Measurements from ENCODE around the gene ATF6.
A peak's percentile ranks its signal among the peaks of the same experiment; 100 is the strongest.
"Not testable (repeated sequence)": the region's sequence is repeated elsewhere in the genome, so short reads cannot be mapped to it uniquely, and the experiment has no call there.

ATF6 gene

GRCh38 chr1:161766102-161766981 lies at the start of gene ATF6:
Gene ATF6 (plus strand): TSS chr1:161766320. CDS start chr1:161766361, 41 bp downstream.
- DNase-seq = peak; percentile 83 to 97 (median 94)

GRCh38 chr1:161718559-161719324 lies 47.4 kb upstream of the ATF6 start:
- DNase-seq = no peak

DNA sequence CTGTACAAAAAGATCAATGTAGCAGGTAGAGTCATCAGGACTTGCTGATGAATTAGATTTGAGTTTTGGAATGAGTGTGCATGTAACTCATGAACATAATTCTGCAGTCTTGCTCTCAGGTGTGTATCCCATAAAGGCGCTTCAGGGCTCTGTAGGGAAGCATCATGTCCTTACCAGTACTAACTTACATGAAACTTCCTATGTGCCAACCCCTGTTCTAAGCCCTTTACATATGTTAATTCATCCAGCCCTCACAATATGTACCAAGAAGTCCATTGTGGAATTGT lies 46.9 kb upstream of the ATF6 start:
- no peak for DNase-seq

GRCh38 chr1:161720422-161720821 lies 45.7 kb upstream of the ATF6 start:
- DNase-seq = no peak

GRCh38 chr1:161720956-161721737 lies 45.0 kb upstream of the ATF6 start, which contains the start of gene FCRLB:
Gene FCRLB (plus strand): TSS chr1:161721544. CDS start chr1:161722673, 1,129 bp downstream.
- no peak for DNase-seq

DNA sequence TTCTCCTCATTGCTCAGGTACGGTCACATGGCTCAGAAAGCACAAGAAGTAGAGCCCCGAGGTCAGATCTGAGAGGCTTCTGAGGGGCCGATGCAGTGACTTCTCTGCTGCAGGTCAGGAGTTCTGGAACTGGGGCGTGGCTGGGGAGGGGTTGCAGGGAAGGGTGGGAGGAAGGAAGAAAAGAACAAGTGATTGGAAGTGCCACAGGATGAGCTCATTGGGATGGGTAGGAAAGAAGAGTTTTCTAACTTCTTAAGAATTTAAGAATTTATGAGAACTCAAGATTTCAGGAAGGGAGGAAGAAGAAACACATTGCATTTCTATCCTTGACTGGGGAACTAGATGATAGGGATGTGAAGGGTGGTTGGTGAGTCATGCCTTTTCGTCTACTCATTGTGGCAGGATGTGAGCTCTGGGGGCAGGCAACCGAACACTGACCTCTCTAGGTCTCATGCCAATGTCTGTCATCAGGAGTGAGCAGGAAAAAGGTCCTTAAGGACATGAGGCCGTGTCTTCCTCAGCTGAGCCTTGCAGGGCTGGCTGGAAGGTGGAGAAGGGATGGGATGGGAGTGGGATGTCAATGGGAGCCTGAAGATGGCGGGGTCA lies 44.3 kb upstream of the ATF6 start:
- DNase-seq = no peak

GRCh38 chr1:161722406-161722805 lies 43.7 kb upstream of the ATF6 start:
- DNase-seq = no peak

DNA sequence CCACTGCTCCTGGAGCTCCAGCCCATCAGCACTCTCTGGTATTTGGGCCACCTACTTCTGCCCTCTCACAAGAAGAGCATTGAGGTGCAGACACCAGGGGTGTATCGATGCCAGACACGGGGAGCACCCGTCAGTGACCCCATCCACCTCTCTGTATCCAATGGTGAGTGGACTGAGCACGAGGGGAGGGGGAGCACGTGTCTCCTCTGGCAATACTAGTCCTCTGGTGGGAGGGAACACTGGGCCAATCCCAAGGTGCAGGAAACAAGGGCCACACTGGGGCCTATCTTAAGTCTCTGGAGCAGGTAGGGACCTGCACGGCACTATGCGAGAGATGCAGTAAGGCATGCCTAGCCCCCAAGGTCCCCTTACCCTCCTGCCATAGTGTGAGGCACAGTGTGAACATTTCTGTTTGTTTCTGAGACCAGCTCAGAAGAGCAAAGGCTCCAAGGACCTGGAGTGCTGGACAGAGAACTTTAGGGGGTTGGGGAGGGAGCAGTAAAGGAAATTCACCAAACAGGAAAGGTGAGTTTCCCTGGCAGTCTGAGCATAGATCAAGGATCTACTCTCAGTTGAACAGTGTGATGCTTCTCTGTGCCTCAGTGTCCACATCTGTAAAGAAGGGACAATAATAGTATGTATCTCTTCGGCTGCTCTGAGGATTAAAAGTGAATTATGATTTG lies 42.5 kb upstream of the ATF6 start:
- no peak for DNase-seq

GRCh38 chr1:161725258-161725907 lies 40.7 kb upstream of the ATF6 start:
- not testable (repeated sequence) for DNase-seq

GRCh38 chr1:161725908-161726472 lies 40.1 kb upstream of the ATF6 start:
- peak in 2 of 3 experiments; percentile 67 to 70 for DNase-seq

DNA sequence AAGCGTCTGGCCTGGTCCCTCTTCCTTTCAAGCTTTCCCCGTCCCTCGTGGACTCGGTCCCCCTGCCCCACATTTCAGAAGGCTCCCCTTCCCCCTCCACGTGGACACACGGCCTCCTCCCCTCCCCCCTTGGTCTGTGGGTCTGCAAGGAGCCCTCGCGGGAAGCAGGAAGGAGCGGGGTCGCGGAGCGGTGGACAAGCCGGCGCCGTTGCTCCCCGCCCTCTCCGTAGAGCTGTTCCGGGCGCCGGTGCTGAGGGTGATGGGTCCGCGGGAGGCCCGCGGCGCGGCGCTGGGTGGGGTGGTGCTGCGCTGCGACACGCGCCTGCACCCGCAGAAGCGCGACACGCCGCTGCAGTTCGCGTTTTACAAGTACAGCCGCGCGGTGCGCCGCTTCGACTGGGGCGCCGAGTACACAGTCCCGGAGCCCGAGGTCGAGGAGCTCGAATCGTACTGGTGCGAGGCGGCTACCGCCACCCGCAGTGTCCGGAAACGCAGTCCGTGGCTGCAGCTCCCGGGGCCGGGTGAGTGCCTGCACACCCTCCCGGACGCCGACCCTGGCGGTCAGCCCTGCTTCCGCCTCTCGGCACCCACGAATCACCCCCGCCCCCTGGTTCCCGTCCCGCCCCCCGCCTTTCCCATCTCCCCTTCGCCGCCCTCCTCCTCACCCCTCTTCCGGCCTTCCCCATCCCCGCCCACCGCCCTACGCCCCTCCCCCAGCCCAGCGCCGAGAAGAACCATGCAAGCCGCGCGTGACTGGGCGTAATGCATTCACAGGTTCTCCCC lies 39.5 kb upstream of the ATF6 start:
- peak in 2 of 3 experiments; percentile 78 to 79 for DNase-seq

- no peak for DNase-seq
Observed at GRCh38 chr1:161727256-161727924, 38.7 kb upstream of the ATF6 start.

- no peak for DNase-seq
Observed at GRCh38 chr1:161728376-161729226, 37.5 kb upstream of the ATF6 start.

DNA sequence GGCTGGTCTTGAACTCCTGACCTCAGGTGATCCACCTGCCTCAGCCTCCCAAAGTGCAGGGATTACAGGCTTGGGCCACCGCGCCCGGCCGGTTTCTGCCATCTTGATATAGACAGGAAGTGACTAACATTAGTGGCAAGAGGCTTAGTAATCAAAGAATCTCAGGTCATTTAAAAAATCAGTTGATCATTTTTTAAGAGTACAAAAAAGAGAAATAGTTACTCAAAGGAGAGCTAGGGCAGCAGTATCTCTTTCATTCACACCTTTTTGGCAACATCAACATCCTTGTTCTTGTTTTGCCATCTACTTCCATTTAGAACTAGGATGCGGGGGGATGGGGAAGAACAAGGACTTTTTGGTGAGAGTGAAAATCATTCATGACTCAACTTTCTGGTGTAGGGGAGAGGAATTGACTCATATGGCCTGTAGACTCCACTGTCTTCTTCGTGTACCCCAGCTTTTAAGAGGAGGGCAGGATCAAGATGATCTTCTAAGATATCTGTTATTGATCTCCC lies 36.0 kb upstream of the ATF6 start:
- no peak for DNase-seq

DNA sequence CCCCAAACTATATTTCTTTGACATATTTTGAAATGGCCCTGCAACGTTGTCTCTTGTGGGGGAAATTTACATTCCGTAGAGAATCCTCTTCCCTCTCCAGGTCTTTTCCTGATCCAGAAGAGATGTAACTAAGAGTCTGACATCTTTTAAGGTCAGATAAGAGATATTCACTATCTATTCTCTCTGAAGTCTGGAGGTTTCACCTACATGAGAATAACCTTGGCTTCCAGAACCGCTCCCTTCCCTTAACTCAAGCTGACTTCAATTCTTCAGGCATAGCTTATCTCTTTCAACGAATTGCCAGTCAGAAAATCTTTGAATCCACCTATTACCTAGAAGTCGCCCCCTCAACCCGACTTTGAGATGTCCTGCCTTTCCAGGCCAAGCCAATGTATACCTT lies 34.9 kb upstream of the ATF6 start:
- no peak for DNase-seq

GRCh38 chr1:161731981-161732718 lies 34.0 kb upstream of the ATF6 start:
- no peak for DNase-seq

DNA sequence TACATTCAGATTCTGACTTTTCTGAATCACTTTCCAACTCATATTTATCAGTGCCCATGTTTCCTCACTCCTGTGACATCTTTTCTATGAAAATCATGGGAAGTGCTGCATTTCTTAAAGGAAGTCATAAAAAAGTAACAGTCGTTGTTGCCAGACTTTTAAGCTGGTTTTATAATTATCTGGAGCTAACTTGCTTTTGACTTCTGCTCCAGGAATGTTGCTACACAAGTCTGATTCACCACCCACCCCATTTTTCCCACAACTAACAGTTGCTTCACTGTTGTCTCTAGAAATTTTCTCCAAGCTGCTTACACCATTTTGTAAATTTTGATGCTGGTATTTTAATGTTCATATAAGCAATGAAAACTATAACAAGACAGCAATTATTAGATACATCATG lies 32.6 kb upstream of the ATF6 start:
- DNase-seq = no peak

DNA sequence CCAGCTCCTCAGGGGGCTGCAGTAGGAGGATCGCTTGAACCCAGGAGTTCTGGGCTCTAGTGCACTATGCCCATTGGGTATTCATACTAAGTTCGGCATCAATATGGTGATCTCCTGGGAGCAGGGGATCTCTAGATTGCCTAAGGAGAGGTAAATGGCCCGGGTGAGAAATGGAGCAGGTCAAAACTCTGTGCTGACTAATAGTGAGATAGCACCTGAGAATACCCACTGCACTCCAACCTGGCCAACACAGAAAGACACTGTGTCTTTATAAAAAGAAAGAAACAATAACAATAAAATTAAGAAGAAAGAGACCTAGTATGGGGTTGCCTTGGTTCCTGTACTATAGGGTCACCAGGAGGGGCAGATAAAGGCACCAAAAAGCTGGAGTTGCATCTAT lies 30.3 kb upstream of the ATF6 start:
- no peak for DNase-seq
